PC-3 (cell line): ENCODE measurements around the gene TNFAIP8L3.

Experiments used
- CTCF ChIP-seq: fragments of 300-600 bp; sonication (generic); conservative IDR thresholded peaks from 2 replicates; pipeline ENCODE4 v1.5.1; 2017; ENCODE audit warnings: antibody characterized with exemption, low read depth, mild to moderate bottlenecking, low read length
- EZH2 ChIP-seq: fragments of 300-600 bp; sonication (generic); IDR thresholded peaks from one replicate; pipeline ENCODE4 v1.6.1; 2017; ENCODE audit warnings: antibody characterized with exemption, mild to moderate bottlenecking, low read length; ENCODE audit not compliant: unreplicated experiment

DNA sequence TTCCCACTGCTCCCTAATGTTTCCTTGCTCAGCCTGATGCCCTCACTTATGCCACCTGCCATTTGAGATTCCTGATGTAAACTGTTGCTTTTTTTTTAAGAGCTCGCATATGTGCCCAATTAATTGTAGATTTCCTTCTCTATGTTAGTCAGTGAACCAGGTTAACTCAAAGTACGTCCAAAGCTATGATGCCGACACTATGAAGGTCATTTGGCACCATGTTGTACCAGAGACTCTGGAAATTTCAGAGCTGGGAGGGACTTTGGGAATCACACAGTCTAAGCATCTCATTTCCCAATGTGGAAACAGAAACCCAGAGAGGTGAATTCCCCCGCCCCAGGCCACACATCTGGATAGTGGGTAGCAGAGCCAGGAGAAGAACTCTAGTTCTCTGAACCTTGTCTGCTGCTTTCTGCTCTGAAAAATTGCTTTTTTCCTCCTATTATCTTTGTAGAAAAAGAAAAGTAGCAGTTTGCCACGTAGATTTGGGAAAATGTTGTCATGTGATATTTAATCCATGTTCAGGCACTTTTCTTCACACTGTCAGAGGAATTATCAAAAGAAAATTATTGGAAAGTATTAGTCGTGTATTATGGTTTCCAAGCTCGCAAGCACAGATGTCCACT, 38.5 kb upstream of the TNFAIP8L3 start:
- TF ChIP-seq CTCF (peak; percentile 6; the same call in 1 of the 2 replicates), EZH2 (no peak)
